Transverse colon (tissue), 4 donors: ENCODE results near the gene PANX3. TPM values are rescaled to one million over a fixed set of nuclear protein-coding genes. Genes with fewer than 3 reads are reported as not detected.

Experiments used
- DNase-seq: peaks from one replicate; pipeline ENCODE4 v3.0.0-alpha.2; 2019
- H3K27ac ChIP-seq, 4 donors: fragments of 200-600 bp; sonication (generic); 2 replicates each; pipeline ENCODE4 v1.5.1; 2016 to 2018; ENCODE audit warnings: inconsistent platforms in 4 of 4
- H3K27me3 ChIP-seq: fragments of 200-600 bp; sonication (generic); 2 replicates; pipeline ENCODE4 v1.5.1; 2017; ENCODE audit warnings: inconsistent platforms
- H3K36me3 ChIP-seq, 4 donors: fragments of 200-600 bp; sonication (generic); 2 replicates each; pipeline ENCODE4 v1.5.1; 2017 to 2019; ENCODE audit warnings: inconsistent platforms in 4 of 4
- H3K4me1 ChIP-seq, 4 donors: fragments of 200-600 bp; sonication (generic); 2 replicates each; pipeline ENCODE4 v1.5.1; 2017 to 2020; ENCODE audit warnings: inconsistent platforms in 4 of 4
- H3K4me3 ChIP-seq, 4 donors: fragments of 200-600 bp; sonication (generic); 1 replicate in 1 of 4; 2 replicates in 3 of 4; pipeline versions ENCODE4 v1.5.1 to v1.6.1; 2017 to 2019; ENCODE audit warnings: inconsistent platforms in 4 of 4
- H3K9me3 ChIP-seq, 2 donors: fragments of 200-600 bp; sonication (generic); 2 replicates each; pipeline ENCODE4 v1.5.1; 2017 to 2019; ENCODE audit warnings: inconsistent platforms in 2 of 2
- CTCF ChIP-seq, 5 experiments: fragments of 200-600 bp in 3 of 5; fragments of 450-650 bp in 2 of 5; sonication (generic) in 3 of 5; IDR thresholded peaks; 1 replicate in 2 of 5; 2 replicates in 3 of 5; pipeline ENCODE4 v1.5.1; 2016 to 2017; ENCODE audit warnings: antibody characterized with exemption in 5 of 5, inconsistent platforms in 3 of 5, mild to moderate bottlenecking in 2 of 5, moderate library complexity in 1 of 5
- EP300 ChIP-seq: sonication (generic); formaldehyde crosslinking; IDR thresholded peaks from one replicate; pipeline ENCODE4 v1.6.1; 2017; ENCODE audit warnings: antibody characterized with exemption, low read depth
- POLR2A ChIP-seq: fragments of 450-650 bp; IDR thresholded peaks from one replicate; pipeline ENCODE4 v1.6.1; 2016; ENCODE audit warnings: antibody characterized with exemption, mild to moderate bottlenecking, moderate library complexity
- POLR2AphosphoS5 ChIP-seq, 3 donors: sonication (generic); formaldehyde crosslinking; IDR thresholded peaks; one replicate each; pipeline ENCODE4 v1.6.1; 2016; ENCODE audit warnings: antibody characterized with exemption in 3 of 3
- WGBS, 2 donors: methylation state at CpG; one replicate each; pipeline ENCODE4 v1.1.5; 2018; ENCODE audit warnings: low coverage in 1 of 2; 5-methylcytosine and 5-hydroxymethylcytosine counted together
- in situ Hi-C, 4 donors: fragments of 200-750 bp; cut with MboI; loops; one replicate each; pipeline versions ENCODE4 v1.15.0 to v1.15.1; 2017; ENCODE audit warnings: low sequenced_read_pairs in 3 of 4, low pct_ligation_motif_present in 1 of 4, low pct_unique_long_range_greater_than_20kb in 1 of 4
- intact Hi-C: fragments of 100-400 bp; cut with DNase I; formaldehyde crosslinking; loops from one replicate; pipeline ENCODE4 v1.15.1; 2023; ENCODE audit warnings: low total_unique reads
- total RNA-seq, 4 donors: library from RNA; depleted of rRNA; stranded (reverse); fragments of >200 nt; gene quantifications; one replicate each; pipeline ENCODE4 v1.1.0, GENCODE V29; 2016

PANX3 gene
- total RNA-seq, 4 donors from 2014 or later = 0.41 TPM; not detected in 3

DNA sequence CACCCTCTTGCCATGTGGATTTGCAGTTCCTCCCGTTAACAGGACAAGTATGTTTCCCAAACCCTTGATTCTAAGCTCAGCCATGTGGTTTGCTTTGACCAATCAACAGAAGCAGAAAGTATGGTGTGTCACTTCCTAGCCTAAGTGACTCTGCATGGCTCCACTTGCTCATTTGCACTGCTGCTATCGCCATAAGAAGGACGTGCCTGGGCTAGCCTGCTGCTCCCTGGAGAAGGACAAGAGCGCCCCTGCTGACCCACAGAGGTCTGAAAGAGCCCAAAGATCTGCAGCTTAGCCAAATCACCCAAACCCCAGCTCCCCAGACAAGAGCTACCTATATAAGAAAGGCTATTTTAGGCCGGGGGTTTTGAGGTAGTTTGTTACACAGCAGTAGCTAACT, 29.4 kb downstream of the PANX3 start:
- peaks cover 0 to 19% (median 4%) of the 10 kb centered on the region in 4 donors for H3K36me3 ChIP-seq
- no peak overlapping the region for H3K27ac ChIP-seq
- H3K9me3 ChIP-seq = no peaks in the 10 kb centered on the region
- H3K4me3 ChIP-seq = no peak overlapping the region
- in situ Hi-C loops = no loop called here
- WGBS, 2 donors = 95 to 100% methylated on average over 1 to 5 of the region's 5 CpGs
- intact Hi-C loops = no loop called here
- H3K27me3 ChIP-seq = no peaks in the 10 kb centered on the region
- H3K4me1 ChIP-seq = peaks cover 0 to 5% (median 2%) of the 10 kb centered on the region in 4 donors
- DNase-seq = no peak
- TF ChIP-seq POLR2AphosphoS5 (IDR thresholded peaks at IDR 0.05) = no peak
- TF ChIP-seq EP300 = no peak
- TF ChIP-seq POLR2A = no peak
- no peak for TF ChIP-seq CTCF (IDR thresholded peaks at IDR 0.05)

- no peak for TF ChIP-seq POLR2AphosphoS5 (IDR thresholded peaks at IDR 0.05)
- no peak for TF ChIP-seq POLR2A
- TF ChIP-seq EP300 = no peak
- no peak for TF ChIP-seq CTCF (IDR thresholded peaks at IDR 0.05)
- Histone ChIP-seq H3K4me3 (no peak overlapping the region), H3K27ac (no peak overlapping the region), H3K36me3 (peaks cover 0 to 7% (median 2%) of the 10 kb centered on the region in 4 donors), H3K27me3 (no peaks in the 10 kb centered on the region), H3K4me1 (peaks cover 0 to 5% (median 2%) of the 10 kb centered on the region in 4 donors), H3K9me3 (no peaks in the 10 kb centered on the region)
- intact Hi-C loops = no loop called here
- DNase-seq = no peak
- 93 to 100% methylated on average over 1 to 3 of the region's 3 CpGs for WGBS, 2 donors
- in situ Hi-C loops = no loop called here
Measured at GRCh38 chr11:124642628-124643027, 31.4 kb downstream of the PANX3 start.

DNA sequence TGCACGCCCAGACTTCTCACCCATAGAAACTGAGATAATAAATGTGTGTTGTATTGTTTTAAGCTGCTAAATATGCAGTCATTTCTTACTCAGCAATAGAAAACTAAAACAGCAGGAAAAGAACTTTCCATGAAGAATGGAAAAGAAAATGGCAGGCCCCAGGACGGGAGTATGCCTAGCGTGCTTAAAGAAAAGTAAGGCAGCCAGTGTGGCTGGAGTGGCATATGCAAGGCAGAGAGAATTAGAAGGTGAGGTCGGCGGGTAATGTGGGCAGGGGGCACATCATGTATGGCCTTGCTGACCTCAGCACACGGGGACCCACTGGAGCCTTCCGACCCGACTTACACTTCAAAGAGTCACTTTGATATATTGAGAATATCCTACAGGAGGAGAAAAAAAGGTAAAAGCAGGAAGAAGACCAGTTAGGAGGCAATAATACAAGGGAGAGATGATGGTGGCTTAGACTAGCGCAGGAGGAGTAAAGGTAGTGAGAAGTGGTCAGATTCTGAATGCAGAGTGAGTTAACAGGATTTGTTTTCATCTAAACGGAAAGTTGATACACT, 31.9 kb downstream of the PANX3 start:
- H3K27me3 ChIP-seq = no peaks in the 10 kb centered on the region
- TF ChIP-seq EP300 = no peak
- TF ChIP-seq CTCF (IDR thresholded peaks at IDR 0.05) = no peak
- TF ChIP-seq POLR2AphosphoS5 (IDR thresholded peaks at IDR 0.05) = no peak
- no peak for TF ChIP-seq POLR2A
- H3K36me3 ChIP-seq = peaks cover 0 to 7% (median 2%) of the 10 kb centered on the region in 4 donors
- peaks cover 0 to 5% (median 2%) of the 10 kb centered on the region in 4 donors for H3K4me1 ChIP-seq
- DNase-seq = no peak
- no peak overlapping the region for H3K27ac ChIP-seq
- in situ Hi-C loops = no loop called here
- intact Hi-C loops = no loop called here
- H3K9me3 ChIP-seq = no peaks in the 10 kb centered on the region
- 76 to 92% methylated on average over 9 to 10 of the region's 10 CpGs for WGBS, 2 donors
- no peak overlapping the region for H3K4me3 ChIP-seq

DNA sequence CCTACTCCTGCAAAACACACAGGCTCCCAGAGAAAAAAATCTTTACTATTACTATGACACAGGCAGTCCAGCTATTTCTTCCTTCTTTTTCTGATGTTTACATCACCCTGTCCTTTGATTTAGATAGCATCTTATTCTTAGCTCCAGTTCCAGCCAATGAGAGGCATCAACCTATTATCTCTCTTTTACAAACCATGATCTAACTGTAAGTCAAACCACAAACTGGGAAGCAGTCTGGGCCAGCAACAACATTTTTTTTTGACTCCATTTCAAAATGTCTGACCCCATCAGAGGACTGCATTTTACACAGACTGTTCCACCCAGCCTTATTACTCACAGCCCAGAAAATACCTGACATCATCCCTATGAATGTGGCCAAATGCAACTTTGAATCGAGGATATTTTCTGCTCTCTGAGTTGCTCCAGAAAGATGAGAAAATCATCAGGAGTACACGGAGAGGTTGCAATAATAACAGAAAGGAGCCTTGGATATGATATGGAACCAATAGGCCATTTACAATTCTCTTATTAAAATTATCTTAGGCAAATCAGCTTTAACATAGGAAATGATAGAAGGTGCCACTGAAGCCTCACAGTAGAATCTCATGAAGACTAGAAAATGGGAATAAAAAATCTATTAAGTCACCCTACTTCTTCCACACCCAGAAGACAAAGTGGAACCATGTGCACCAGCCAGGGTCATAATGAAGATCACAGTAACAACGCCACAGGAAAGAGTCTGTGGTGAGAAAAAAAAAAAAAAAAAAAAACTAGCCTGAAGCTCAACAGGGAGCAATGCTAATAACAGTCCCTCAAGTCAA, 32.6 kb downstream of the PANX3 start:
- H3K27ac ChIP-seq = no peak overlapping the region
- H3K27me3 ChIP-seq = no peaks in the 10 kb centered on the region
- H3K4me1 ChIP-seq = peaks cover 0 to 5% (median 2%) of the 10 kb centered on the region in 4 donors
- no peak overlapping the region for H3K4me3 ChIP-seq
- WGBS, 2 donors = 49 to 53% methylated on average over 3 of the region's 3 CpGs
- in situ Hi-C loops = no loop called here
- TF ChIP-seq POLR2AphosphoS5 (IDR thresholded peaks at IDR 0.05) (no peak), EP300 (no peak), POLR2A (no peak), CTCF (IDR thresholded peaks at IDR 0.05) (no peak)
- no peak for DNase-seq
- H3K36me3 ChIP-seq = peaks cover 0 to 7% (median 2%) of the 10 kb centered on the region in 4 donors
- intact Hi-C loops = no loop called here
- H3K9me3 ChIP-seq = no peaks in the 10 kb centered on the region
